GM12891 (cell line): ENCODE results near the gene GNAT1.

Source experiments
- PAX5 ChIP-seq: IDR thresholded peaks from 2 replicates; pipeline ENCODE4 v1.6.1; 2011; ENCODE audit warnings: low read length, moderate library complexity, mild to moderate bottlenecking; ENCODE audit not compliant: insufficient read depth, severe bottlenecking
- POLR2A ChIP-seq: IDR thresholded peaks from 2 replicates; pipeline ENCODE4 v1.6.1; 2011; ENCODE audit warnings: low read depth, low read length, control low read depth
- POLR2AphosphoS5 ChIP-seq: IDR thresholded peaks from 2 replicates; pipeline ENCODE4 v1.6.1; 2011; ENCODE audit warnings: low read depth, low read length, control low read depth
- POU2F2 ChIP-seq: IDR thresholded peaks from 2 replicates; pipeline ENCODE4 v1.6.1; 2011; ENCODE audit warnings: low read depth, mild to moderate bottlenecking, control low read depth, low read length, moderate library complexity
- SPI1 ChIP-seq: IDR thresholded peaks from 2 replicates; pipeline ENCODE4 v1.6.1; 2011; ENCODE audit warnings: low read depth, low read length, control low read depth
- TAF1 ChIP-seq: IDR thresholded peaks from 2 replicates; pipeline ENCODE4 v1.6.1; 2011; ENCODE audit warnings: low read depth, low read length, control low read depth

DNA sequence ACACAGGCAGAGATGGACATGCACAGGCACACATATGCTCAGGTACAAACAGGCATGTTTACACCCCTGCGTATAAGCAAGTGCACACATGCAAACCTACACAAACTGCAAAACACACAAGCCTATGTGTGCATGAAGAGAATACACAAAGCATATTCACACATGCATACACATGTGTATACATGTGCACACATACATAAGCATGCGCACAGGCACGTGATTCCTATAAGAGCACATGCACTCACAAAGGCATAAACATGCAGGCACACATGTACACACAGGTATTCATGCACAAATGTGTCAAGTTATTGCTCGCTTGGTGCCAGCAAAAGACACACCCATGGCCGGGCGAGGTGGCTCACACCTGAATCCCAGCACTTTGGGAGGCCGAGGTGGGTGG, 1.4 kb upstream of the GNAT1 start:
- TF ChIP-seq POLR2A (no peak), POLR2AphosphoS5 (no peak), SPI1 (no peak), PAX5 (no peak), TAF1 (no peak), POU2F2 (no peak)
